ENCODE data around the gene PDE3B.
"Not testable (repeated sequence)": the region's sequence is repeated elsewhere in the genome, so short reads cannot be mapped to it uniquely, and the experiment has no call there.

PDE3B gene

GRCh38 chr11:14643697-14644225, at the start of gene PDE3B:
Gene PDE3B (plus strand): TSS chr11:14643804. CDS start chr11:14644076, 272 bp downstream.
- peak; percentile 23 to 65 (median 45) for DNase-seq

GRCh38 chr11:14595261-14595660, 48.3 kb upstream of the PDE3B start:
- not testable (repeated sequence) for DNase-seq

GRCh38 chr11:14607713-14608112, 35.9 kb upstream of the PDE3B start:
- DNase-seq: no peak

GRCh38 chr11:14609902-14610301, 33.7 kb upstream of the PDE3B start:
- DNase-seq: no peak

DNA sequence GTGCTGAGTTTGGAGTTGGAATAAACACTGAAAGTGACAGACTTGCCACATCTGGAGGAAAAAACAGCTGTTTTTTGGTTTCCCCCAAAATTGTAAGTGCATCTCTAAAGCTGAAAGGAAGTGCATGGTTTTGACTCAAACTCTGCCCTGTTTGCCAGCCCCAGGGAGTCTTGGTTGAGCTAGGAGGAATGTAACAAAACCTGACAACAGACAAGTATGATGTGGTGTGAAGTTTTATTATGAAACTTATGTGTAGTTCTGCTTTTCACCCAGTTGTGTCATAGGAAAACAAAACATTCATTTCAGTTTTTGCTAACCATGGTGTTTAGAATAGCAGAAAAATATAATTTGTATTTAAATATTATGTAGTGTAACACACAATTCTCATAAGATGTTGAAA, 31.7 kb upstream of the PDE3B start:
- no peak for DNase-seq

GRCh38 chr11:14612694-14613093, 30.9 kb upstream of the PDE3B start:
- no peak for DNase-seq

- DNase-seq: no peak
Measured at GRCh38 chr11:14614091-14614622, 29.4 kb upstream of the PDE3B start.

GRCh38 chr11:14617241-14618027, 26.2 kb upstream of the PDE3B start:
- no peak for DNase-seq

DNA sequence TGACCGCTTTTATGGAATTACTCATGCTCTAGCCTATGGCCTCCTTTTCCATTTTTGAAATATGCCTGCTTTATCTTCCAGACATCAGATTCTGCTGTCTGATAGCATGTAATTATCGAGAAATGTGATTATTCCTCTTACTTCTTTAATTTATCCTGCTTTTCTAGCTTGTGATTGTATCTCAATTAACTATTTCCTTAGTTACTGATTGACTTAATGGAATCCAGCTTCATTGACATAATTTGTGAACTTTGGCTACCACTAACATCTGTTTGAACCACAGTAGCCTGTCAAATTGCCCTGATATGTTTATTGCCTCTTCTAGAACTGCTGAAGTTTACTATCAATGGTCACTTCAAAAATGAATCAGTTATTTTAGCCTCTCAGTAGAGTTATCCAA, 25.5 kb upstream of the PDE3B start:
- no peak for DNase-seq

DNA sequence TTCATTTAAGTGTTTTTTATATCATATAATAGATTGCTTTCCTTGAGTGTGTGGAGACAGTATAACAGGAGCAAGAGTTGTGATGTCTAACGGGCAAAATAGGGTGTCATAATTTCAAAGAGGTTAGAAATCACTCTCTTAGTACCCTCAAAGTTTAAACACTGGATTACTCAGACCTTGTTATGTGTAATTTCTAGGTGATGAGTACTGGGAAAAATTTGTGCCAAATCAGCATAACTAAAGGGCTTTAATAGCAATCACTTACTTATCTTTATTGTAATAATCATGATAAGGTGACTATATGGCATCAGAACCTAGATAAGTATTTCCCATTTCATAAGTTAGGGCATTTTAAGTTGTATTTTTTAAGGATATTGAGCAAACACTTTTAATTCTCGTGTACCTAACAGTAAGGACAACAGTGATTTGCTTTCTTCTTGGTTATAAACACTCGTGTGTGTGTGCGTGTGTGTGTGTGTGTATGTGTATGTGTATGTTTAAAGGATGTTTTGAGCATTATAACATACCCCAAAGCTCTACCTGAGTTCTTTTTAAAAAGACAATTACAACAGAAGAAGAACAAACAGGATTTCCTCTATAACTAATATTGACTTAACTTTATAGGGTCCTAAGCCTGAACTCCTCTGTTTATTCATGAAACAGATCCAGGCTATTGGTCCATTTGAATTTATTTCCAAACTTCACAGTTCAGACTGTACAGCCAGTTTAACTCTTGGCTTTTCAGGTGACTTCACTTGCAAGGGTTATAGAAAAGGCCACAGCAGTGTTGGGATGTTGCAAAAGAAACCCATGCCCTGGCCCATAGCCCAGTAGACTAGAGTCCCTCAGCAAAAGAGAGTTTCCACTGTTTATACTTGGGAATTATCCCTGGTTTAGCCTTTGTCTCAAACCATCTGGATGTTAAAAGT, 23.7 kb upstream of the PDE3B start:
- no peak for DNase-seq

- no peak for DNase-seq
Measured at GRCh38 chr11:14622223-14622954, 21.2 kb upstream of the PDE3B start.

DNA sequence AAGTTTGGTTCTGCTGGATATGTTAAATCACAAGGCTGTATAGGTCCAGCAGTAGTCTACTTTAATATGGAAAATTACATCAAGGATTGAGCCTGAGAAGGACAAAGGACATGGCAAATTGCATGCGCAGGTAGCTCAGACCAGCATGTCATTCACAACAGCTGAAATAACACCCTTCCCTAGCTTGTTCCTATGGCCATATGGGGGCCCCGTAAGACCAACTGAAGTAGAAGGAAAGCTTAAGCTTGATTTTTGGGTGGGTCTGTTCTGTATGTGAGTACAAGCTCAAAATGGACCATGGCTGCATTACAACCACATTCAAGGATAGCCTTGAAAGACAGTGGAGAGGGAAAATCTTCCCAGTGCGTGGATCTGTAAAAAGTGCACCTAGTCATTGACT, 20.6 kb upstream of the PDE3B start:
- DNase-seq: no peak

DNA sequence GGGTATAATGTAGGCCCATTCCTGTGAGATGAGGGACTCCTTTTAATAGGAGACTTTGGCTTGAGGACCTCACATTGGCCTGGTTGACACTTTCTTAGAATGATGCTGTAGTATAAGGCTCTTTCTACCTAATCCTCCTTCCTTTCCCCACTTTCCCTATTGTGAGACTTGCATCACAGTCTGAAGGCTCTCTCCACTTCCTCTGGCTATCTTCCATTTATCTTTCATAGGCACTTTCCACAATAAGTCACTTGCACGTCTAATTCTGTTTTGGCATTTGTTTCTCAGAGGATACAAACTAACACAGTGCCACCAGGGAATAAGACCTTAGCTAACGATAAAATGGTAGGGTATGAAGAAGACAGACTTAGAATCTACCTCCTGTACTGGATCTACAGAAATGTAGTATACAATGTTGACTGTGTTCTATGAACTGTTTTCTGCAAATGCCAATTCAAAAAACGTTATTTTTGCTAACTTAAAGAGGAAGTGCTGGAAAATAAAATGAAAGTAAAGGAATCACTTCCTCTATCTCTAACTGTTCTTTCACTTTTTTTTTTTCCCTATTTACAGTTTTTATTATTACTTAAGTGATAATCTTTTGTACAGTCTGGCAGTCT, 17.9 kb upstream of the PDE3B start:
- no peak for DNase-seq

- DNase-seq: no peak
Measured at GRCh38 chr11:14626650-14627049, 17.0 kb upstream of the PDE3B start.

GRCh38 chr11:14633506-14634224, 9.9 kb upstream of the PDE3B start:
- DNase-seq: peak in 2 of 4 experiments; percentile 35 to 57

GRCh38 chr11:14634813-14635212, 8.8 kb upstream of the PDE3B start:
- DNase-seq: no peak

GRCh38 chr11:14635546-14635945, 8.1 kb upstream of the PDE3B start:
- DNase-seq: no peak

DNA sequence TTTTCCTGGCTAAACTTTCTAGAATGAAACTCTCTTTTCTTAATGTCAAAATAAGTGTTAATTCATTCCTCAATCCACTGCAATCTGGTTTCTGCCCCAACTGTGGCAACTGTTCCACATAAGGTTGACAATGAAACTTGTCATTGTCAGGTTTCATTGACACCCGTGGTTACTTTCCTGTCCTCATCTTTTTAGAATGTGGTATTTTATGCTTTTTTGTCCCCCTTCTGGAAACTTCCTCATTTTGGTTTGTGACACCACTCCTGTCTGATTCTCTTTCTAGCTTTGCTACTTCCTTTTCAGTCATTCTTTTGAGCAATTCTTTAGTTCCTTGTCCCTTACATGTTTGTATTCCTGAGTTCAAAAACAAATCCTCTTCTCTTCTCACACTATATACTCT, 7.5 kb upstream of the PDE3B start:
- DNase-seq: no peak

GRCh38 chr11:14637868-14638409, 5.7 kb upstream of the PDE3B start:
- no peak for DNase-seq

DNA sequence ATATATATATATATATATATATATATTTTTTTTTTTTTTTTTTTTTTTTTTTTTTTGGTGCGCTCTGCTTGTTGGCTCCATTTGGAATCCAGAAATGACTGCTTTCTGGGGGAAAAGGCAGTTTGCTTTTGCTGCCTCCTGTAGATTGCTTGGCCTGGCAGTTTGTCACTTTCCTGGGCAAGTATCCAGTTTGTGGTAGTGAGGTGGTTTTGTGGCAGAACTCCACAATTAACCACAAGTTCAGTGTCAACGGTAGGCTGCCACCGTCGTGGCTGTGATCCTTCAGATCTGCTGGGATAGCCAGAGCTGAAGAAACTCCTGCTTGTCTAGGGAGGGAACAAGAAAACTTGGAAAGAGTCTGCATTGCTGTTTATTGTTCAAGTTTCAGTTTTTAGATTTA, 5.0 kb upstream of the PDE3B start:
- DNase-seq: no peak

DNA sequence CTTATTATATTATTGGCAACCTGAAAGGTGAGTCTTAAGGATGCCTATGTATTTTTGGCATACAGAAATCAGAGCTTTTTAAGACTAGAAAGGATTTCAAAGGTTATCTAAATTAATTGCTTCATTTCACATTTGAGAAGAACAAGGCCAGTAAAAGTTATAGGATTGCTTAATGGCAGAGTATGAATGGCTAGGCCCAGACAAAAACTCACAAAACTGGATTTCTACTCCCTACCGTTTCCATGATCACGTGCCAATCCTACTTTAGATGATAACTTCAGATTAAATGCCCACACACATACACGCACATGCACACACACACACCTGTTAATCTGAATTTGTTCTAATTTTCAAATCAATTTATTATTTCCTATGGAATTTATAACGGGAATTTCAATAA, 1.8 kb upstream of the PDE3B start:
- DNase-seq: no peak

Data from activated naive CD4-positive, alpha-beta T cell (primary cell).